DOHH2 (cell line): Measurements from ENCODE around the gene GTF3C2.

ENCODE experiments used
- H3F3A ChIP-seq: fragments of 200-600 bp; sonication (generic), shearing (Covaris generic); 2 replicates; pipeline ENCODE4 v1.6.0; 2016; ENCODE audit warnings: antibody characterized with exemption, mild to moderate bottlenecking; ENCODE audit not compliant: control insufficient read depth, insufficient read depth
- H3K27ac ChIP-seq: fragments of 200-600 bp; sonication (generic); 2 replicates; pipeline ENCODE4 v1.5.1; 2014; ENCODE audit warnings: low read depth, mild to moderate bottlenecking, low read length, moderate library complexity
- H3K27me3 ChIP-seq: fragments of 200-600 bp; sonication (generic); 2 replicates; pipeline ENCODE4 v1.6.1; 2014; ENCODE audit warnings: mild to moderate bottlenecking, low read length, mixed read lengths; ENCODE audit not compliant: control insufficient read depth
- H3K36me3 ChIP-seq: fragments of 200-600 bp; sonication (generic); 2 replicates; pipeline ENCODE4 v1.6.1; 2014; ENCODE audit warnings: mild to moderate bottlenecking, low read length, moderate library complexity, mixed read lengths; ENCODE audit not compliant: control insufficient read depth
- H3K4me1 ChIP-seq: fragments of 200-600 bp; sonication (generic); 2 replicates; pipeline ENCODE4 v1.6.1; 2014; ENCODE audit warnings: mild to moderate bottlenecking, low read length, mixed read lengths; ENCODE audit not compliant: control insufficient read depth
- H3K4me2 ChIP-seq: fragments of 200-600 bp; sonication (generic); 2 replicates; pipeline ENCODE4 v1.6.0; 2014; ENCODE audit warnings: mild to moderate bottlenecking, low read length, moderate library complexity
- H3K4me3 ChIP-seq: fragments of 200-600 bp; sonication (generic); 2 replicates; pipeline ENCODE4 v1.5.1; 2014; ENCODE audit warnings: mild to moderate bottlenecking, low read length, mixed read lengths
- H3K79me2 ChIP-seq: fragments of 200-600 bp; sonication (generic); 2 replicates; pipeline ENCODE4 v1.6.1; 2014; ENCODE audit warnings: mild to moderate bottlenecking, low read length, mixed read lengths; ENCODE audit not compliant: control insufficient read depth
- H3K9me2 ChIP-seq: fragments of 200-600 bp; sonication (generic); replicated peaks from 2 replicates; pipeline ENCODE4 v1.6.1; 2014; ENCODE audit warnings: mild to moderate bottlenecking, low read length, mixed read lengths; ENCODE audit not compliant: control insufficient read depth
- H3K9me3 ChIP-seq: fragments of 200-600 bp; sonication (generic); 2 replicates; pipeline ENCODE4 v1.6.1; 2014; ENCODE audit warnings: antibody characterized with exemption, low read length, mixed read lengths; ENCODE audit not compliant: control insufficient read depth, insufficient read depth
- H4K20me1 ChIP-seq: fragments of 200-600 bp; sonication (generic); 2 replicates; pipeline ENCODE4 v1.6.0; 2014; ENCODE audit warnings: low read depth, mild to moderate bottlenecking, antibody characterized with exemption, low read length, moderate library complexity; ENCODE audit not compliant: control insufficient read depth, insufficient read depth
- EZH2phosphoT487 ChIP-seq: fragments of 200-600 bp; sonication (generic); IDR thresholded peaks from 2 replicates; pipeline ENCODE4 v1.6.1; 2017; ENCODE audit warnings: borderline replicate concordance, mild to moderate bottlenecking, antibody characterized with exemption, low read length, moderate library complexity, mixed read lengths
- TF ChIP-seq, protein P1 (sequence below): fragments of 200-600 bp; sonication (generic); IDR thresholded peaks from one replicate; pipeline ENCODE4 v1.5.1; 2014; ENCODE audit warnings: antibody characterized with exemption, mild to moderate bottlenecking, low read depth, low read length; ENCODE audit not compliant: poor library complexity, severe bottlenecking

GTF3C2 gene

DNA sequence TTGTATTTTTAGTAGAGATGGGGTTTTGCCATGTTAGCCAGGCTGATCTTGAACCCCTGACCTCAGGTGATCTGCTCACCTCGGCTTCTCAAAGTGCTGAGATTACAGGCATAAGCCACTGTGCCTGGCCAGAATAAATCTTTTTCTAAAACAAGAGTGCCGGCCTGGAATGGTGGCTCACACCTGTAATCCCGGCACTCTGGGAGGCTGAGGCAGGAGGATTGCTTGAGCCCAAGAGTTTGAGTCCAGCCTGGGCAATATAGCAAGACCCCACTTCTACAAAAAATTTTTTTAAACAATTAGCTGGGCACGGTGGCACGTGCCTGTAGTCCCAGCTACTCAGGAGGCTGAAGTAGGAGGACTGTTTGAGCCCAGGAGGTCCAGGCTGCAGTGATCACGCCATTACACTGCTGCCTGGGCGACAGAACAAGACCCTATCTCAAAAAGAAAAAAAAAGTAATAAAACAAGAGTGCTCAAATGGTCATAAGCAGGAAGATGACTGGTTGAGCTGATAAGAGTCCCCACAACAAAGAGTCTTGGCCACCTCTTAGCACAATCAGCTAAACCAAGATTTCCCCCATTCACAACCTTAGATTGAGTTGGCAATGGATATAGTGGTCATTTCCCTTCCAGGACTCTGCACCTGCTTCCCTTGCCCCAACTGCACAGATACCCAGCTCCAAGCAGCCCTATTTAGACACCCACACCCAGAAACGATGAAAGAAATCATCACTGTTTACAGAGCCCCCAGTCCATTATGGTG, 42.5 kb downstream of the GTF3C2 start:
- no peak overlapping the region for H3K4me2 ChIP-seq
- no peak overlapping the region for H3K4me3 ChIP-seq
- no peaks in the 10 kb centered on the region for H4K20me1 ChIP-seq
- no peak overlapping the region for H3K27ac ChIP-seq
- H3K9me2 ChIP-seq = no peaks in the 10 kb centered on the region
- H3K9me3 ChIP-seq = no peaks in the 10 kb centered on the region
- H3K4me1 ChIP-seq = no peaks in the 10 kb centered on the region
- H3K79me2 ChIP-seq = no peaks in the 10 kb centered on the region
- H3F3A ChIP-seq = no peaks in the 10 kb centered on the region
- peaks cover 3% of the 10 kb centered on the region for H3K36me3 ChIP-seq
- no peaks in the 10 kb centered on the region for H3K27me3 ChIP-seq
- TF ChIP-seq, protein P1, sequence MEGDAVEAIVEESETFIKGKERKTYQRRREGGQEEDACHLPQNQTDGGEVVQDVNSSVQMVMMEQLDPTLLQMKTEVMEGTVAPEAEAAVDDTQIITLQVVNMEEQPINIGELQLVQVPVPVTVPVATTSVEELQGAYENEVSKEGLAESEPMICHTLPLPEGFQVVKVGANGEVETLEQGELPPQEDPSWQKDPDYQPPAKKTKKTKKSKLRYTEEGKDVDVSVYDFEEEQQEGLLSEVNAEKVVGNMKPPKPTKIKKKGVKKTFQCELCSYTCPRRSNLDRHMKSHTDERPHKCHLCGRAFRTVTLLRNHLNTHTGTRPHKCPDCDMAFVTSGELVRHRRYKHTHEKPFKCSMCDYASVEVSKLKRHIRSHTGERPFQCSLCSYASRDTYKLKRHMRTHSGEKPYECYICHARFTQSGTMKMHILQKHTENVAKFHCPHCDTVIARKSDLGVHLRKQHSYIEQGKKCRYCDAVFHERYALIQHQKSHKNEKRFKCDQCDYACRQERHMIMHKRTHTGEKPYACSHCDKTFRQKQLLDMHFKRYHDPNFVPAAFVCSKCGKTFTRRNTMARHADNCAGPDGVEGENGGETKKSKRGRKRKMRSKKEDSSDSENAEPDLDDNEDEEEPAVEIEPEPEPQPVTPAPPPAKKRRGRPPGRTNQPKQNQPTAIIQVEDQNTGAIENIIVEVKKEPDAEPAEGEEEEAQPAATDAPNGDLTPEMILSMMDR = no peak
- TF ChIP-seq EZH2phosphoT487 = no peak

DNA sequence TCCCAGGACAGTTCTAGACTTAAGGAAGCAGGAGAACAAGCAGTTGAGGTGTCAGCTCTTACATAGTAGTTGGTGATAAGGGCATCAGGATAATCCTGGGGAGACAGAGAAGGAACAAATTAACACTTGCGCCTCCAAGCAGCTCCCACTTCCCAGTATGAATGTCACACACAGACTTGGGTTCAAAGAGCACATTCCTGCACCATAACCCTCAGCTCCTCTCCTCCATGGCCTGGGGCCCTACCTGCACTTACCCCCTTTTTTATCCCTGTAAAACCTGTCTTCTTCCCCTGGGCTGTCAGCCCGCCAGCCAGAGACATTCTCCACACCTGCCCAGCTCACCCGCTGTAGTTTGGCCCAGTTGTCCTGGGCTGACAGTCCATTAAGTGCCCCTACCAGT, 44.4 kb downstream of the GTF3C2 start:
- Histone ChIP-seq H3K9me2 (no peaks in the 10 kb centered on the region), H3F3A (no peaks in the 10 kb centered on the region), H3K36me3 (peaks cover 3% of the 10 kb centered on the region), H4K20me1 (no peaks in the 10 kb centered on the region), H3K27ac (no peak overlapping the region), H3K4me1 (no peaks in the 10 kb centered on the region), H3K4me2 (no peak overlapping the region), H3K4me3 (no peak overlapping the region), H3K9me3 (no peaks in the 10 kb centered on the region), H3K27me3 (no peaks in the 10 kb centered on the region), H3K79me2 (no peaks in the 10 kb centered on the region)
- TF ChIP-seq, protein P1 = no peak
- no peak for TF ChIP-seq EZH2phosphoT487

DNA sequence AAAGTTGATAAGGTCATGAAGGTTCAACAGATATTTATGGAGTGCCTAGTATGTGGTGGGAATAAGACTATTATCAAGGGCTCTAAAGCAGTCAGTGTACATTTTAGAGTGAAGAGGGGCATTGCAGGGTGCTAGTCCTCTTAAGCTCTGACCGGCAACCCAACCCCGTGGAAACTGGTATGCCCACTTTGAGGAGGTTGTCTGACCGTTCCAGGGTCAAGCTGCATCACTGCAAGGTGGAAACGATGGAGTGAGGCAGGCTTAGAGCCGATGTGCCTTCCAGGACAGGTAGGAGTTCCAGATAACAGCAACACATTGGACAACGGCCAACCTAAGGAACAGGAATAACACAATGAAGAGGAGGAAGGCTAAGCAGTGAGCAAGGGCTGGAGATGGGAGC, 46.9 kb downstream of the GTF3C2 start:
- H3K9me3 ChIP-seq = no peaks in the 10 kb centered on the region
- 0 out of 2 replicates have a peak, but pooled peaks cover 5% of the 10 kb centered on the region for H3K4me1 ChIP-seq
- TF ChIP-seq, protein P1 = no peak
- no peak for TF ChIP-seq EZH2phosphoT487
- H3F3A ChIP-seq = no peaks in the 10 kb centered on the region; the same call in 1 of the 2 replicates
- no peaks in the 10 kb centered on the region for H3K27me3 ChIP-seq
- no peak overlapping the region for H3K4me3 ChIP-seq
- H3K79me2 ChIP-seq = no peaks in the 10 kb centered on the region
- no peak overlapping the region for H3K4me2 ChIP-seq
- H4K20me1 ChIP-seq = no peaks in the 10 kb centered on the region
- H3K36me3 ChIP-seq = peaks cover 3% of the 10 kb centered on the region; the same call in 1 of the 2 replicates
- H3K9me2 ChIP-seq = no peaks in the 10 kb centered on the region
- H3K27ac ChIP-seq = no peak overlapping the region
